Measurements from ENCODE around the gene ADAMTS16. TPM values are rescaled to one million over a fixed set of nuclear protein-coding genes. Genes with fewer than 3 reads are reported as not detected.

ADAMTS16 gene
- total RNA-seq, 1 experiment from 2014 or later, result 30.1 TPM

- Mint-ChIP-seq H3K27me3 (ENCODE audit: low read depth) (no peaks in the 10 kb centered on the region; the same call in 1 of the 2 replicates), H3K4me1 (peaks cover 31% of the 10 kb centered on the region), H3K27ac (no peak overlapping the region), H3K4me3 (no peak overlapping the region), H3K9me3 (peaks cover 12% of the 10 kb centered on the region), H3K36me3 (peaks cover 18% of the 10 kb centered on the region)
- CTCF ChIA-PET, result no interaction called here
- ATAC-seq (peak; percentile 50), DNase-seq (ENCODE audit: low spot score) (no peak)
- POLR2A ChIA-PET, result no interaction called here
- TF ChIP-seq ZNF416 (CRISPR knock-in tag; IDR thresholded peaks at IDR 0.05) (no peak), ARID4B (CRISPR knock-in tag; IDR thresholded peaks at IDR 0.05; ENCODE audit: borderline replicate concordance) (no peak), ZNF232 (CRISPR knock-in tag; IDR thresholded peaks at IDR 0.05) (no peak), ZNF512 (CRISPR knock-in tag; IDR thresholded peaks at IDR 0.05; ENCODE audit: borderline replicate concordance) (no peak), TCF7 (CRISPR knock-in tag; IDR thresholded peaks at IDR 0.05; ENCODE audit: low read depth) (no peak), JAZF1 (CRISPR knock-in tag; IDR thresholded peaks at IDR 0.05) (no peak), ZNF219 (CRISPR knock-in tag; IDR thresholded peaks at IDR 0.05; ENCODE audit: borderline replicate concordance) (no peak), ETV6 (CRISPR knock-in tag; IDR thresholded peaks at IDR 0.05) (no peak), FOXK1 (CRISPR knock-in tag; IDR thresholded peaks at IDR 0.05) (no peak), CREB1 (CRISPR knock-in tag; IDR thresholded peaks at IDR 0.05) (no peak), TEAD4 (CRISPR knock-in tag; IDR thresholded peaks at IDR 0.05) (no peak), MYBL2 (CRISPR knock-in tag; IDR thresholded peaks at IDR 0.05) (no peak), ZNF121 (CRISPR knock-in tag; IDR thresholded peaks at IDR 0.05) (no peak)
Observed at GRCh38 chr5:5320062-5320805, 180.1 kb downstream of the ADAMTS16 start.

- Mint-ChIP-seq H3K9me3 (peaks cover 11% of the 10 kb centered on the region), H3K27me3 (ENCODE audit: low read depth) (no peaks in the 10 kb centered on the region; the same call in 1 of the 2 replicates), H3K4me1 (peaks cover 39% of the 10 kb centered on the region), H3K4me3 (no peak overlapping the region), H3K36me3 (peaks cover 17% of the 10 kb centered on the region), H3K27ac (no peak overlapping the region)
- no peak for DNase-seq (ENCODE audit: low spot score)
- ChIA-PET CTCF (no interaction called here), POLR2A (no interaction called here)
- no peak for ATAC-seq
- TF ChIP-seq ATF3 (CRISPR knock-in tag; conservative IDR thresholded peaks at IDR 0.05) (no peak), GRHL2 (CRISPR knock-in tag; IDR thresholded peaks at IDR 0.05; ENCODE audit: insufficient replicate concordance, severe bottlenecking) (no peak), SMAD4 (CRISPR knock-in tag; IDR thresholded peaks at IDR 0.05) (no peak), KAT7 (CRISPR knock-in tag; IDR thresholded peaks at IDR 0.05; ENCODE audit: borderline replicate concordance) (no peak), SOX15 (CRISPR knock-in tag; IDR thresholded peaks at IDR 0.05) (no peak), AFF4 (CRISPR knock-in tag; IDR thresholded peaks at IDR 0.05; ENCODE audit: borderline replicate concordance) (no peak), FOXP1 (CRISPR knock-in tag; IDR thresholded peaks at IDR 0.05; ENCODE audit: borderline replicate concordance) (no peak), OVOL2 (CRISPR knock-in tag; IDR thresholded peaks at IDR 0.05; ENCODE audit: borderline replicate concordance) (no peak), TCF7 (CRISPR knock-in tag; IDR thresholded peaks at IDR 0.05; ENCODE audit: low read depth) (no peak), IRF2 (CRISPR knock-in tag; IDR thresholded peaks at IDR 0.05; ENCODE audit: borderline replicate concordance, low read depth) (no peak), ZNF423 (CRISPR knock-in tag; IDR thresholded peaks at IDR 0.05) (no peak), ZBTB21 (CRISPR knock-in tag; IDR thresholded peaks at IDR 0.05; ENCODE audit: borderline replicate concordance) (no peak), NR2C2 (CRISPR knock-in tag; IDR thresholded peaks at IDR 0.05) (no peak)
Observed at GRCh38 chr5:5321137-5321536, 181.0 kb downstream of the ADAMTS16 start.

Measured in WTC11 (cell line).